Osteocyte (in vitro differentiated cells): ENCODE results near the gene PPP2R2D. TPM values are rescaled to one million over a fixed set of nuclear protein-coding genes. Genes with fewer than 3 reads are reported as not detected.

Experiments used
- DNase-seq: peaks from one replicate; pipeline ENCODE4 v3.0.0; 2021; ENCODE audit warnings: mixed read lengths; ENCODE audit not compliant: unreplicated experiment; ENCODE audit errors: extremely low spot score
- H3K27ac Mint-ChIP-seq: one replicate; pipeline ENCODE4 v1.8.0; 2021; ENCODE audit warnings: mild to moderate bottlenecking, mixed read lengths; ENCODE audit not compliant: unreplicated experiment
- H3K27me3 Mint-ChIP-seq: one replicate; pipeline ENCODE4 v1.8.0; 2021; ENCODE audit warnings: mixed read lengths; ENCODE audit not compliant: unreplicated experiment
- H3K36me3 Mint-ChIP-seq: one replicate; pipeline ENCODE4 v1.8.0; 2021; ENCODE audit warnings: mixed read lengths; ENCODE audit not compliant: unreplicated experiment
- H3K4me1 Mint-ChIP-seq: one replicate; pipeline ENCODE4 v1.8.0; 2021; ENCODE audit warnings: mixed read lengths; ENCODE audit not compliant: unreplicated experiment
- H3K4me3 Mint-ChIP-seq: one replicate; pipeline ENCODE4 v1.8.0; 2021; ENCODE audit warnings: mild to moderate bottlenecking, moderate library complexity, mixed read lengths; ENCODE audit not compliant: unreplicated experiment
- H3K9me3 Mint-ChIP-seq: one replicate; pipeline ENCODE4 v1.8.0; 2021; ENCODE audit warnings: mixed read lengths; ENCODE audit not compliant: unreplicated experiment
- CTCF ChIP-seq: fragments of 200-600 bp; sonication (generic); IDR thresholded peaks from 2 replicates; pipeline ENCODE4 v1.5.0; 2021; ENCODE audit warnings: antibody characterized with exemption, mild to moderate bottlenecking, moderate library complexity
- total RNA-seq: library from RNA; stranded (reverse); gene quantifications from 2 replicates; pipeline ENCODE4 v1.2.1, GENCODE V29; 2021

The PPP2R2D gene
- total RNA-seq, 1 donor from 2014 or later: 28.9 TPM

- H3K4me1 Mint-ChIP-seq: peaks cover 22% of the 10 kb centered on the region
- peak overlapping the region; percentile 78 for H3K27ac Mint-ChIP-seq
- no peaks in the 10 kb centered on the region for H3K9me3 Mint-ChIP-seq
- H3K36me3 Mint-ChIP-seq: no peaks in the 10 kb centered on the region
- DNase-seq: no peak
- H3K4me3 Mint-ChIP-seq: peak overlapping the region; percentile 45
- TF ChIP-seq CTCF: no peak
- peaks cover 13% of the 10 kb centered on the region for H3K27me3 Mint-ChIP-seq
Measured at GRCh38 chr10:131998050-131998844, 97.4 kb downstream of the PPP2R2D start.

GRCh38 chr10:131998845-131999681 lies 98.3 kb downstream of the PPP2R2D start:
- H3K9me3 Mint-ChIP-seq: no peaks in the 10 kb centered on the region
- H3K27me3 Mint-ChIP-seq: peaks cover 13% of the 10 kb centered on the region

GRCh38 chr10:132001238-132001972 lies 100.6 kb downstream of the PPP2R2D start:
- DNase-seq: no peak

More at GRCh38 chr10:131998845-131999681, 98.3 kb downstream of the PPP2R2D start:
- Mint-ChIP-seq H3K4me1 (peaks cover 22% of the 10 kb centered on the region), H3K36me3 (no peaks in the 10 kb centered on the region), H3K27ac (no peak overlapping the region), H3K4me3 (no peak overlapping the region)
- DNase-seq: no peak
- no peak for TF ChIP-seq CTCF

DNA sequence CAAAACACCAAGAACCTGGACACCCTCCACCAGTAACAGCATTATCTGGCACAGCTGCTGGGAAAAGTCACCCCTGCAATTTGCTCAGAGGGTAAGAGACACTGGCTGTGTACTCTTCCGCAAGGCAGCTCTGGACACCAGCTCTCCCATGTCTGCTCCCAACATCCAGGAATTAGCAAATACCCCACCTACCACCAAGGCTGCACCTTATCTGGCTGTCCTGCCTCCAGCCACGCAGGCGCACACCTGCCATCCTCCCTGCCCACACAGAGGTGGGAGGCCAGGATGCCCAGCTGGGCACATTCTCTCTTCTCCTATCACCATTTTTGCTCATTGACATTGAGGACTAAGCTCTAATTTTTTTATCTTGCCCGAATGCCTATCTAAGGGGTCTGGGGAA lies 101.2 kb downstream of the PPP2R2D start:
- H3K4me1 Mint-ChIP-seq: peaks cover 17% of the 10 kb centered on the region
- no peak overlapping the region for H3K27ac Mint-ChIP-seq
- no peak overlapping the region for H3K4me3 Mint-ChIP-seq
- H3K9me3 Mint-ChIP-seq: peaks cover 5% of the 10 kb centered on the region
- no peak for TF ChIP-seq CTCF
- H3K36me3 Mint-ChIP-seq: no peaks in the 10 kb centered on the region
- DNase-seq: no peak
- H3K27me3 Mint-ChIP-seq: peaks cover 16% of the 10 kb centered on the region

More at GRCh38 chr10:132001238-132001972, 100.6 kb downstream of the PPP2R2D start:
- peaks cover 13% of the 10 kb centered on the region for H3K27me3 Mint-ChIP-seq
- peaks cover 22% of the 10 kb centered on the region for H3K4me1 Mint-ChIP-seq
- H3K36me3 Mint-ChIP-seq: no peaks in the 10 kb centered on the region
- H3K4me3 Mint-ChIP-seq: no peak overlapping the region
- H3K9me3 Mint-ChIP-seq: peaks cover 5% of the 10 kb centered on the region
- H3K27ac Mint-ChIP-seq: no peak overlapping the region
- TF ChIP-seq CTCF: no peak
